Right atrium auricular region (tissue), 2 donors: ENCODE data around the gene FBXO17. TPM values are rescaled to one million over a fixed set of nuclear protein-coding genes. Genes with fewer than 3 reads are reported as not detected.

Experiments
- DNase-seq: peaks from one replicate; pipeline ENCODE4 v3.0.0-alpha.2; 2019; ENCODE audit warnings: low spot score
- H3K27ac ChIP-seq, 2 donors: fragments of 200-600 bp; sonication (generic); 1 replicate in 1 of 2; 2 replicates in 1 of 2; pipeline ENCODE4 v1.5.1; 2016 to 2019
- H3K27me3 ChIP-seq, 2 donors: fragments of 200-600 bp; sonication (generic); one replicate each; pipeline versions ENCODE4 v1.5.1 to v1.6.0; 2017 to 2019
- H3K36me3 ChIP-seq: fragments of 200-600 bp; sonication (generic); one replicate; pipeline ENCODE4 v1.5.1; 2016
- H3K4me1 ChIP-seq, 2 donors: fragments of 200-600 bp; sonication (generic); one replicate each; pipeline versions ENCODE4 v1.5.1 to v1.6.0; 2017 to 2019
- H3K4me3 ChIP-seq, 2 donors: fragments of 200-600 bp; sonication (generic); 1 replicate in 1 of 2; 2 replicates in 1 of 2; pipeline ENCODE4 v1.5.1; 2017 to 2019; ENCODE audit warnings: mild to moderate bottlenecking in 1 of 2, moderate library complexity in 1 of 2
- H3K9me3 ChIP-seq, 2 donors: fragments of 200-600 bp; sonication (generic); one replicate each; pipeline ENCODE4 v1.5.1; 2019
- total RNA-seq, 2 donors: library from RNA; depleted of rRNA; stranded (reverse); fragments of >200 nt; gene quantifications; one replicate each; pipeline ENCODE4 v1.1.0, GENCODE V29; 2016
- TF ChIP-seq, protein P1 (sequence below), 2 donors: fragments of 200-600 bp; sonication (generic); IDR thresholded peaks; one replicate each; pipeline ENCODE4 v1.5.1; 2019; ENCODE audit warnings: antibody characterized with exemption in 2 of 2

FBXO17 gene
- total RNA-seq, 2 donors from 2014 or later = 5.7 to 13.1 TPM

- Histone ChIP-seq H3K4me1 (no peaks in the 10 kb centered on the region), H3K4me3 (no peak overlapping the region)
- DNase-seq = no peak
Measured at GRCh38 chr19:38917516-38917915, 58.0 kb downstream of the FBXO17 start.

DNA sequence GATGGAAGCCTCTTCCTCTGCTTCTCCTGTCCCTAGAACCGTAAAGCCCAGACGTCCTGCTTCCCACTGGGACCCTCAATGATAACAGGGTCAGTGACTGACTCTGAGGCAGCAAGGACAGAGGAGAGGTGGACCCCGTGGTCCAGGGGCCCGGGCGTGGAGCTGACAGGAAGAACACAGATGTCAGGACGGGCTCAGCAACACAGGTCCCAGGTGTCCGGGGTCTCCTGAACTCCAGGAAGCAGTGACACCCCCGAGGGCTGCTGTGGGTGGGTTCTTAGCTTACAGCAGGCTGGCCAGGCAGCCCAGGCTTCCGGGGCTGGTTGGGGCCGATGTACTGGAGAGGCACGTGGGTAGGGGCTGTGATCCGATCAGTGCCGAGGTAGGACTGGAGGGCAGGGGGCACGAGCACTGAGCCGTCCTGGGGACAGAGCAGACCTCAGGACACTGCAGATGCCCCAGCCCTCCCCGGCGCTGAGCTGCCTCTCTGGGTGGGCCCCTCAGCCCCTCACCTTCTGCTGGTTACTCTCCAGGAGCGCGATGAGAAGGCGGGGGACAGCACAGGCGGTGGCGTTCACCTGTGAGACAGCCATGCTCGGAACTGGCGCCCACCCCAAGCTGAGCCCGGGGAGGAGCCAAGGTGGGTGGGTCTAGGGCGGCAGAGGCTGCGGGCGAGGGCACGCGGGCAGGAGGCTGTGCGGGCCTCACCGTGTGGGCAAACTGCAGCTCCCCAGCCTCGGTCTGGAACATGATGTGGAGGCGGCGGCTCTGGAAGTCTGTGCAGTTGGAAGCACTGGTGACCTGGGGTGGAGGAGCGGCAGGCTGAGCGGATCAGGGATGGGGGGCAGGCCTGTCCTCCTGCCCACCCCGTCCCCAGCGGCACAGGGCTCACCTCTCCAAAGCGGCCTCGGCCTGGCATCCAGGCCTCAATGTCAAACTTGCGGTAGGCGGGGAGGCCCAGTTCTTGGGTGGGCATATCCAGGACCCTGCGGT lies 59.9 kb downstream of the FBXO17 start:
- H3K27ac ChIP-seq = no peak overlapping the region
- no peak overlapping the region for H3K4me3 ChIP-seq
- peaks cover 0 to 4% of the 10 kb centered on the region in 2 donors for H3K4me1 ChIP-seq
- TF ChIP-seq, protein P1, sequence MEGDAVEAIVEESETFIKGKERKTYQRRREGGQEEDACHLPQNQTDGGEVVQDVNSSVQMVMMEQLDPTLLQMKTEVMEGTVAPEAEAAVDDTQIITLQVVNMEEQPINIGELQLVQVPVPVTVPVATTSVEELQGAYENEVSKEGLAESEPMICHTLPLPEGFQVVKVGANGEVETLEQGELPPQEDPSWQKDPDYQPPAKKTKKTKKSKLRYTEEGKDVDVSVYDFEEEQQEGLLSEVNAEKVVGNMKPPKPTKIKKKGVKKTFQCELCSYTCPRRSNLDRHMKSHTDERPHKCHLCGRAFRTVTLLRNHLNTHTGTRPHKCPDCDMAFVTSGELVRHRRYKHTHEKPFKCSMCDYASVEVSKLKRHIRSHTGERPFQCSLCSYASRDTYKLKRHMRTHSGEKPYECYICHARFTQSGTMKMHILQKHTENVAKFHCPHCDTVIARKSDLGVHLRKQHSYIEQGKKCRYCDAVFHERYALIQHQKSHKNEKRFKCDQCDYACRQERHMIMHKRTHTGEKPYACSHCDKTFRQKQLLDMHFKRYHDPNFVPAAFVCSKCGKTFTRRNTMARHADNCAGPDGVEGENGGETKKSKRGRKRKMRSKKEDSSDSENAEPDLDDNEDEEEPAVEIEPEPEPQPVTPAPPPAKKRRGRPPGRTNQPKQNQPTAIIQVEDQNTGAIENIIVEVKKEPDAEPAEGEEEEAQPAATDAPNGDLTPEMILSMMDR (IDR thresholded peaks at IDR 0.05) = no peak
- no peaks in the 10 kb centered on the region for H3K9me3 ChIP-seq
- no peaks in the 10 kb centered on the region for H3K27me3 ChIP-seq
- DNase-seq = no peak
- no peaks in the 10 kb centered on the region for H3K36me3 ChIP-seq

More at GRCh38 chr19:38917516-38917915, 58.0 kb downstream of the FBXO17 start:
- TF ChIP-seq, protein P1 (IDR thresholded peaks at IDR 0.05) = no peak
- Histone ChIP-seq H3K9me3 (no peaks in the 10 kb centered on the region), H3K27ac (no peak overlapping the region), H3K27me3 (no peaks in the 10 kb centered on the region), H3K36me3 (no peaks in the 10 kb centered on the region)

GRCh38 chr19:38913958-38914357 lies 61.6 kb downstream of the FBXO17 start:
- peaks cover 0 to 4% of the 10 kb centered on the region in 2 donors for H3K4me1 ChIP-seq
- DNase-seq = no peak
- no peaks in the 10 kb centered on the region for H3K36me3 ChIP-seq
- H3K4me3 ChIP-seq = no peak overlapping the region
- H3K9me3 ChIP-seq = no peaks in the 10 kb centered on the region
- no peaks in the 10 kb centered on the region for H3K27me3 ChIP-seq
- H3K27ac ChIP-seq = no peak overlapping the region
- TF ChIP-seq, protein P1 (IDR thresholded peaks at IDR 0.05) = no peak

DNA sequence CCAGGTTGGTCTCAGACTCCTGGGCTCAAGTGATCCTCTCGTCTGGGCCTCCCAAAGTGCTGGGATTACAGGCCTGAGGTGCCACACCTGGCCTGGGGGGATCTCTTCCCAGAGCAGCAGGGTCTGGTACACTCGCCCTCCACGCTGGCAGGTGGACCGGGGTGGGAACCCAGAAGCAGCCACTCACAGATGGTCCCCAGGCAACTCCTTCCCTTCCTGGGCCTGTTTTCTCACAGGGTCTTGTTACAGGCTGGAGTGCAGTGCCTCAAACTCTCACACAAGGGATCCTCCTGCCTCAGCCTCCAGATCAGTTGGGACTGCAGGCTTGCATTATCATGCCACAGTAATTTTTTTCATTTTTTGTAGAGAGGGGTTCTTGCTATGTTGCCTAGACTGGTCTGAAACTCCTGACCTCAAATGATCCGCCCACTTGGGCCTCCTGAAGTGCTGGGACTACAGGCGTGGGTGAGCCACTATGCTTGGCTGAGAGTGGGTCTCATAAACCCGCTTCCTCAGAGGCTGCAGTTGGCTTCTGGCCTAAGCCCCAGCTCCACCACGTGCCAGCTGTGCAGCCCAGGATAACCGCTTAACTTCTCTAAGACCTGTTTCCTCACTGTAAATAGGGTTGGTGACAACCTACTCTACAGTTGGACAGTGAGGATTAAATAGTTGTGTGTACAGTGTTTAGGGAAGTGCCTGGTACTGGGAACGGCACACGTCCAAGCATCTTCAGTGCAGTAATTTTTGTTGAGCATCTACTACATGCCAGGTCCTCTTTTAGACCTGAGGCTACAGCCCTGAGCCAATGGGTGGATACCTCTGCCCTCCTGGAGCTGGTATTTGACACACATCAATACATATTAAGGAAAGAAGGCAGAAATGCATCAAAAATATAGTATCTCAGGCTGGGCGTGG lies 62.7 kb downstream of the FBXO17 start:
- H3K36me3 ChIP-seq = peaks cover 2% of the 10 kb centered on the region
- H3K27me3 ChIP-seq = no peaks in the 10 kb centered on the region
- H3K4me1 ChIP-seq = peaks cover 0 to 4% of the 10 kb centered on the region in 2 donors
- no peak overlapping the region for H3K27ac ChIP-seq
- TF ChIP-seq, protein P1 (IDR thresholded peaks at IDR 0.05) = no peak
- H3K9me3 ChIP-seq = no peaks in the 10 kb centered on the region
- DNase-seq = no peak
- no peak overlapping the region for H3K4me3 ChIP-seq

DNA sequence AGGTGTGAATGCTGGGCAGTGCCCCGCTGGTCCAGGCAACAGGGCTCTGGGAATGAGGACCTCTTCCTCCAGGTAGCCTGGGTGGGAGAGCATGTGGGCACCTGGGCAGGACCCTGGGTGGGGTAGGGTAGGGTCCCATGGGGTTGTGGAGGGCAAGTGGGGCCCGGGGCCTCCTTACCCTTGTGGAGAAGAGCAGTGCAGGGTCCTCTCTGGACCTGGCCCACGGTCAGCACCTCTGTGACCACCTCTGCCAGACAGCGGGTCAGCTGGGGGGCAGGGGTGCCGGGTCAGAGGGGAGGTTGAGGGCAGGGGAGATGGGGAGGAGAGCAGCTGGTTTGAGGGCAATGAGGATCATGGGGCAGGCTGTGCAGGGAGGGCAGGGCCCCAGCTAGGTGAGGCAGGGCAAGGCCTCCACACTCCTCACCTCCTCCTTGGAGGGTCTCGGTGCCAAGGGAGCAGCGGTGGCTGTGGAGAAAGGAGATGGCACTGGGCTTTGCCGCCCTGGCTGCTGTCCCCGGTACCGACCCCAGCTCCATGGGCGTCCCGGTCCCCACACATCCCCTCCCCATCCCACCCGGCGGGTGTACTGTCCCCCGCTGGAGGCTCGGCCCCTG lies 64.0 kb downstream of the FBXO17 start:
- Histone ChIP-seq H3K27me3 (no peaks in the 10 kb centered on the region), H3K9me3 (no peaks in the 10 kb centered on the region), H3K36me3 (peaks cover 15% of the 10 kb centered on the region), H3K27ac (no peak overlapping the region), H3K4me1 (peaks cover 0 to 4% of the 10 kb centered on the region in 2 donors), H3K4me3 (no peak overlapping the region)
- DNase-seq = no peak
- TF ChIP-seq, protein P1 (IDR thresholded peaks at IDR 0.05) = no peak
